Activated CD4-positive, alpha-beta T cell treated with anti-CD3 and anti-CD28 coated beads, Interleukin-2, amount 50 U/mL, for 24 hours (primary cell): ENCODE results near the gene OR6Q1.
"Not testable (repeated sequence)": the region's sequence is repeated elsewhere in the genome, so short reads cannot be mapped to it uniquely, and the experiment has no call there.

Experiments
- DNase-seq, 2 donors: peaks; one replicate each; pipeline ENCODE4 v3.0.0-alpha.2; 2020; ENCODE audit warnings: low read depth in 1 of 2, low spot score in 1 of 2

The OR6Q1 gene, protein sequence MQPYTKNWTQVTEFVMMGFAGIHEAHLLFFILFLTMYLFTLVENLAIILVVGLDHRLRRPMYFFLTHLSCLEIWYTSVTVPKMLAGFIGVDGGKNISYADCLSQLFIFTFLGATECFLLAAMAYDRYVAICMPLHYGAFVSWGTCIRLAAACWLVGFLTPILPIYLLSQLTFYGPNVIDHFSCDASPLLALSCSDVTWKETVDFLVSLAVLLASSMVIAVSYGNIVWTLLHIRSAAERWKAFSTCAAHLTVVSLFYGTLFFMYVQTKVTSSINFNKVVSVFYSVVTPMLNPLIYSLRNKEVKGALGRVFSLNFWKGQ

GRCh38 chr11:58030653-58031052 lies at the start of gene OR6Q1:
Gene OR6Q1, plus strand, starts transcription at chr11:58030953. Its CDS starts 0 bp downstream, at chr11:58030953.
- no peak for DNase-seq

- no peak for DNase-seq
These were observed 49.2 kb upstream of the OR6Q1 start for GRCh38 chr11:57981536-57981935.

GRCh38 chr11:57982776-57983175 lies 48.0 kb upstream of the OR6Q1 start:
- no peak for DNase-seq

DNA sequence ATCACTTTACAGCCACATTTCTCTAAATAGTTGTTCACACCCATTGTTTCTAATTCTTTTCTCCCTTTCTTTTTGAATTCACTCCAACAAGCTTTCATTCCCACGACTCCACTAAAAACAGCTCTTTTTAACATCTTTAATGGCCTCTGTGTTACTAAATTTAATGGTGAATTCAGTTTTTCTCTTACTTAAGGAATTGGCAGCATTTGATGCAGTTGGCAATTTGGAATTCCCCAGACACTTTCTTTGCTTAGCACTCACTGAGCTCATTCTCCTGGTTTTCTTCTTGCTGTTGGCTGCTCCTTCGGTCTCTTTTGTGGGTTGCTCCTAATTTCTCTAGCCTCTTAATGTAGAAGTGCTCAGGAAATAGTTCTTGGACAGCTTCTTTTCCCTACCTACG lies 47.6 kb upstream of the OR6Q1 start:
- DNase-seq, result no peak

DNA sequence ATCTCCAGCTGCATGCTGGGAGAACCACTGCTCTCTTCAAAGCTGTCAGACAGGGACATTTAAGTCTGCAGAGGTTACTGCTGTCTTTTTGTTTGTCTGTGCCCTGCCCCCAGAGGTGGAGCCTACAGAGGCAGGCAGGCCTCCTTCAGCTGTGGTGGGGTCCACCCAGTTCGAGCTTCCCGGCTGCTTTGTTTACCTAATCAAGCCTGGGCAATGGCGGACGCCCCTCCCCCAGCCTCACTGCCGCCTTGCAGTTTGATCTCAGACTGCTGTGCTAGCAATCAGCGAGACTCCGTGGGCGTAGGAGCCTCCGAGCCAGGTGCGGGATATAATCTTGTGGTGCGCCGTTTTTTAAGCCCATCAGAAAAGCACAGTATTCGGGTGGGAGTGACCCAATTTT lies 31.2 kb upstream of the OR6Q1 start:
- DNase-seq, result not testable (repeated sequence)

DNA sequence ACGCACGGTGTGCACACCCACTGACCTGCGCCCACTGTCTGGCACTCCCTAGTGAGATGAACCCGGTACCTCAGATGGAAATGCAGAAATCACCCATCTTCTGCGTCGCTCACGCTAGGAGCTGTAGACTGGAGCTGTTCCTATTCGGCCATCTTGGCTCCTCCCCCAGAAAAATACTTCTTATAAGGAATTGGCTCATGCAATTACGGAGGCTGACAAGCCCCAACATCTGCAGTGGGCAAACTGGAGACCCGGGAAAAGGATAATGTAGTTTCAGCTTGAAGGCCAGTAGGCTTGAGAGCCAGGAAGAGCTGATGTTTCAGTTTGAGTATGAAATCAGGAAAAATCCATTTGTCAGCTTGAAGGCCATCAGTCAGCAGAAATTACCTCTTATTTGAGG lies 30.7 kb upstream of the OR6Q1 start:
- DNase-seq, result not testable (repeated sequence)

- DNase-seq, result no peak
These were observed 30.1 kb upstream of the OR6Q1 start for GRCh38 chr11:58000699-58001098.

DNA sequence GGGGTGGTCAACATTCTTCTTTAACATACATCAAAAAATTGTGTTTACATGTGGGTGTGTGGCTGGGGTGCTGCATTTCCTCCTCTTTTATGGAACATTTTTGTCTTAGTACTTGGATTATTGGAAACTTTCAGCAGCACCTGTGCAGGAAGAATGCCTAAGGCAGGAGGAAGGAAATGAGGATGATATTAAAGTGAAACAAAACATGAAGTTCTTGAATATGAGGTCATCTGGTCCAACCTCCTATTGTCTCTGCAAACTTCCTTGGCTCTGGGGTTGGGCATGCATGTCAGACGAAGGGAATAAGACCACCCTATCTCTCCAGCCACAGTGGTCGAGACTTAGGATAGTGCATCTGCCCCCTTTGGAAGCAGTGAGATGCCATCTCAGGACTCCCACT lies 27.7 kb upstream of the OR6Q1 start:
- DNase-seq, result no peak

GRCh38 chr11:58003591-58003990 lies 27.2 kb upstream of the OR6Q1 start:
- DNase-seq, result no peak

DNA sequence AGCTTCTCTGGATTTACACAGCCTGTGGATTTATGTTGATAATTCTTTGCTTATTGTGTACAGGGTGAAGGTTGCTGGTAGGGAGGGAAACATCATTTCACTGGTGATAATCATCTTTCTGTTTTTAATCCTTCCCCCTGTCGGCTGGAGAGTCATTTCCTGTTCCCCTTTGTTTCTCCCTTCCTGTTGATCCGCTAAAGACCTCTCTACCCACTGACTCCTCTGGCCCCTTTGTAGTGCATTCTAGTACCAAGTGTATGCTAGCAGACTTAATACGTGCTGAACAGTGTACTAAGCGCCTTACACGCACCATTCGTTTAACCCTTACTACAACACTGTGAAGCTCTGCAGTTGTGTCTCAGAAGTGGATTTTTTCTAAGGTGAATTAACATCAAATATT lies 26.1 kb upstream of the OR6Q1 start:
- no peak for DNase-seq

- no peak for DNase-seq
These were observed 23.8 kb upstream of the OR6Q1 start for GRCh38 chr11:58006940-58007339.

DNA sequence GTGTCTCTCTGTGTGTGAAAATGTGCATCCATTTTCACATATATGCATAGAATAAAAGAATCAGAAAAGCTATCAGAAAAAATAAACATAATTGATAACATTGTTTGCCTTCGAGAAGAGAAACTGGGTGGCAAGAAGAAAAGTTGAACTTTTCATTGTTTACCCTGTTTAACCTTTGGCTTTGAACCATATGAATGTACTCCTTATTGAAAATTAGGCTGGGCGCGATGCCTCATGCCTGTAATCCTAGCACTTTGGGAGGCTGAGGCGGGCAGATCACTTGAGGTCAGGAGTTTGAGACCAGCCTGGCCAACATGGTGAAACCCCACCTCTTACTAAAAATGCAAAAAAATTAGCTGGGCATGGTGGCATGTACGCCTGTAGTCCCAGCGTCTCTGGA lies 19.0 kb upstream of the OR6Q1 start:
- no peak for DNase-seq

- DNase-seq, result no peak
These were observed 7.3 kb upstream of the OR6Q1 start, which contains the start of gene OR9Q1 for GRCh38 chr11:58023435-58023931. Gene OR9Q1, plus strand, starts transcription at chr11:58023881. Its CDS starts 155,564 bp downstream, at chr11:58179445.

GRCh38 chr11:58024601-58025091 lies 6.1 kb upstream of the OR6Q1 start:
- no peak for DNase-seq

DNA sequence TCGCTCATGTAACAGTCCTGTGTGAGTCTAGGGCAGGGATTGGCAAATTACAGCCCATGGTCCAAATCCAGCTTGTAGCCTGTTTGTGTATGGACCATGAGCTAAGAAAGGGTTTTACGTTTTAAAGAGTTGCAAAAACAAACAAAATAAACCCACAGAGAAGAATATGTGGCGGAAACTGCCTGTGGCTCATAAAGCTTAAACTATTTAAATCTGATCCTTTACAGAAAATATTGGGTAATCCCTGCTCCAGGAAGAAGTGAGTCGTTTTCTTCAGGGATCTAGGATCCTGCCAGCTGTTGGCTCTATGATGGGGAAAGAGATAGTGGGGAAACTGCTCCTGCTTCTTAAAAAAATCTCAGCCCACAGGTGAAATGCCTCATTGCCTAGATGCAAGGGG lies 3.4 kb upstream of the OR6Q1 start:
- DNase-seq, result no peak

GRCh38 chr11:58028687-58029411 lies 1.9 kb upstream of the OR6Q1 start:
- DNase-seq, result no peak

DNA sequence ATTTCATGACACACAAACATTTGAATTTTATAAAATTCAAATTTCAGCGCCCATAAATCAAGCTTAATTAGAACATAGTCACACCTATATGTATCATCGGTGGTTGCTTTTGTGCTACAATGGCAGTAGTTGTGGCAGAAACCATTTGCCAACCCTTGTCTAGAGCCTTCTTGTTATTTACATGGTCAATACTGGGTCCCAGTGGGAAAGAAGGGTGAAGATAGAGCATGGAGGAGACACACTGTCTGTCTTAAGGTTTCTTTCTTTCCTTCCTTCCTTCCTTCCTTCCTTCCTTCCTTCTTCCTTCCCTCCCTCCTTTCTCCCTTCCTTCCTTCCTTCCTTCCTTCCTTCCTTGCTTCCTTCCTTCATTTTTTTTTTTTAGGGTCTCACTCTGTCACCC lies 3.7 kb downstream of the OR6Q1 start:
- no peak for DNase-seq

- DNase-seq, result no peak
These were observed 8.8 kb downstream of the OR6Q1 start for GRCh38 chr11:58039589-58039988.

- no peak for DNase-seq
These were observed 12.6 kb downstream of the OR6Q1 start for GRCh38 chr11:58043379-58043778.

- DNase-seq, result no peak
These were observed 15.5 kb downstream of the OR6Q1 start for GRCh38 chr11:58046231-58046630.

GRCh38 chr11:58047818-58048217 lies 17.1 kb downstream of the OR6Q1 start:
- DNase-seq, result no peak

GRCh38 chr11:58055806-58056401 lies 25.2 kb downstream of the OR6Q1 start:
- no peak for DNase-seq
